ENCODE data around the gene EXOC3L4.

The EXOC3L4 gene

GRCh38 chr14:103071544-103072251 is 22.8 kb upstream of the EXOC3L4 start:
- DNase-seq, result no peak

GRCh38 chr14:103072595-103073366 is 21.7 kb upstream of the EXOC3L4 start:
- no peak for DNase-seq

GRCh38 chr14:103073367-103073875 is 21.1 kb upstream of the EXOC3L4 start:
- no peak for DNase-seq

- DNase-seq, result no peak
Measured at GRCh38 chr14:103073876-103074728, 20.4 kb upstream of the EXOC3L4 start.

GRCh38 chr14:103074729-103075367 is 19.7 kb upstream of the EXOC3L4 start:
- no peak for DNase-seq

- peak; percentile 61 for DNase-seq
Measured at GRCh38 chr14:103078420-103078749, 16.1 kb upstream of the EXOC3L4 start.

GRCh38 chr14:103078860-103079587 is 15.5 kb upstream of the EXOC3L4 start:
- DNase-seq, result no peak

GRCh38 chr14:103081951-103082350 is 12.6 kb upstream of the EXOC3L4 start:
- DNase-seq, result no peak

- DNase-seq, result no peak
Measured at GRCh38 chr14:103084021-103084919, 10.3 kb upstream of the EXOC3L4 start, which contains the start of gene LBHD2. Gene LBHD2, plus strand, starts transcription at chr14:103084210. Its CDS starts 1,803 bp downstream, at chr14:103086013.

- DNase-seq, result no peak
Measured at GRCh38 chr14:103085106-103086091, 9.1 kb upstream of the EXOC3L4 start.

- no peak for DNase-seq
Measured at GRCh38 chr14:103086771-103087342, 7.7 kb upstream of the EXOC3L4 start.

- no peak for DNase-seq
Measured at GRCh38 chr14:103087343-103087835, 7.1 kb upstream of the EXOC3L4 start.

- DNase-seq, result no peak
Measured at GRCh38 chr14:103088921-103089320, 5.6 kb upstream of the EXOC3L4 start.

GRCh38 chr14:103089386-103090335 is 4.9 kb upstream of the EXOC3L4 start:
- DNase-seq, result no peak

GRCh38 chr14:103090481-103091020 is 4.0 kb upstream of the EXOC3L4 start:
- no peak for DNase-seq

- no peak for DNase-seq
Measured at GRCh38 chr14:103091041-103091882, 3.3 kb upstream of the EXOC3L4 start.

- no peak for DNase-seq
Measured at GRCh38 chr14:103091883-103092222, 2.7 kb upstream of the EXOC3L4 start.
